Colonic mucosa (tissue), 4 donors: ENCODE measurements around the gene SHISA9. TPM values are rescaled to one million over a fixed set of nuclear protein-coding genes. Genes with fewer than 3 reads are reported as not detected.

Source experiments
- DNase-seq: peaks from one replicate; pipeline ENCODE4 v3.0.0-alpha.2; 2020
- H3K27ac ChIP-seq: fragments of 200-600 bp; one replicate; pipeline ENCODE4 v1.8.0; 2021
- H3K27me3 ChIP-seq: fragments of 200-600 bp; one replicate; pipeline ENCODE4 v1.8.0; 2021
- H3K36me3 ChIP-seq: fragments of 200-600 bp; one replicate; pipeline ENCODE4 v1.8.0; 2021
- H3K4me1 ChIP-seq: fragments of 200-600 bp; one replicate; pipeline ENCODE4 v1.8.0; 2021; ENCODE audit warnings: mild to moderate bottlenecking
- H3K4me3 ChIP-seq: fragments of 200-600 bp; one replicate; pipeline ENCODE4 v1.8.0; 2021
- H3K9ac ChIP-seq, 2 donors: one replicate each; pipeline ENCODE4 v1.7.0; 2013; ENCODE audit warnings: control low read depth in 2 of 2, low read depth in 2 of 2, low read length in 2 of 2
- H3K9me3 ChIP-seq: fragments of 200-600 bp; one replicate; pipeline ENCODE4 v1.8.0; 2021
- CTCF ChIP-seq: fragments of 200-600 bp; IDR thresholded peaks from one replicate; pipeline ENCODE4 v1.8.0; 2022; ENCODE audit warnings: antibody characterized with exemption, mild to moderate bottlenecking
- intact Hi-C: fragments of 100-400 bp; cut with DNase I; formaldehyde crosslinking; loops from one replicate; pipeline ENCODE4 v1.14.1; 2022
- total RNA-seq, 2 donors: library from RNA; stranded (reverse); fragmentation: NEBNext Ultra II Directional in 1 of 2; extraction: Animal tissue kit (Norgen Biotek cat#: 25700) in 1 of 2; gene quantifications; one replicate each; pipeline ENCODE4 v1.2.1, GENCODE V29; 2021
- donor health status: healthy.
- donor health status: DM: no; HTN: no; CAD: no.
- donor health status: DM: no; HTN: no; CAD: no.

Gene SHISA9
- total RNA-seq, 2 donors from 2014 or later: 0.74 to 1.3 TPM

GRCh38 chr16:13206606-13207005 is 305.2 kb downstream of the SHISA9 start:
- intact Hi-C loops: no loop called here
- no peak for TF ChIP-seq CTCF
- no peak overlapping the region for H3K9ac ChIP-seq
- no peaks in the 10 kb centered on the region for H3K27me3 ChIP-seq
- no peaks in the 10 kb centered on the region for H3K9me3 ChIP-seq
- no peak overlapping the region for H3K27ac ChIP-seq
- DNase-seq: no peak
- no peak overlapping the region for H3K4me3 ChIP-seq
- no peaks in the 10 kb centered on the region for H3K4me1 ChIP-seq
- H3K36me3 ChIP-seq: no peaks in the 10 kb centered on the region

- H3K27ac ChIP-seq: no peak overlapping the region
- H3K27me3 ChIP-seq: no peaks in the 10 kb centered on the region
- no peak for TF ChIP-seq CTCF
- no peak overlapping the region for H3K4me3 ChIP-seq
- intact Hi-C loops: no loop called here
- H3K36me3 ChIP-seq: no peaks in the 10 kb centered on the region
- no peak for DNase-seq
- no peaks in the 10 kb centered on the region for H3K9me3 ChIP-seq
- no peaks in the 10 kb centered on the region for H3K4me1 ChIP-seq
- H3K9ac ChIP-seq: no peak overlapping the region
These were observed 305.8 kb downstream of the SHISA9 start for GRCh38 chr16:13207151-13207550.

- Histone ChIP-seq H3K27me3 (no peaks in the 10 kb centered on the region), H3K9me3 (no peaks in the 10 kb centered on the region), H3K9ac (no peak overlapping the region), H3K27ac (no peak overlapping the region), H3K36me3 (no peaks in the 10 kb centered on the region), H3K4me3 (no peak overlapping the region), H3K4me1 (no peaks in the 10 kb centered on the region)
- intact Hi-C loops: no loop called here
- TF ChIP-seq CTCF: no peak
- no peak for DNase-seq
These were observed 322.3 kb downstream of the SHISA9 start for GRCh38 chr16:13223666-13224065.

GRCh38 chr16:13229039-13229438 is 327.6 kb downstream of the SHISA9 start:
- no peak for DNase-seq
- no peak overlapping the region for H3K27ac ChIP-seq
- H3K36me3 ChIP-seq: no peaks in the 10 kb centered on the region
- no peak overlapping the region for H3K9ac ChIP-seq
- no peaks in the 10 kb centered on the region for H3K9me3 ChIP-seq
- H3K27me3 ChIP-seq: no peaks in the 10 kb centered on the region
- intact Hi-C loops: no loop called here
- no peaks in the 10 kb centered on the region for H3K4me1 ChIP-seq
- no peak for TF ChIP-seq CTCF
- H3K4me3 ChIP-seq: no peak overlapping the region

- Histone ChIP-seq H3K27ac (no peak overlapping the region), H3K4me1 (no peaks in the 10 kb centered on the region), H3K4me3 (no peak overlapping the region), H3K9me3 (no peaks in the 10 kb centered on the region), H3K36me3 (no peaks in the 10 kb centered on the region), H3K9ac (no peak overlapping the region), H3K27me3 (no peaks in the 10 kb centered on the region)
- no peak for TF ChIP-seq CTCF
- no peak for DNase-seq
- intact Hi-C loops: no loop called here
These were observed 330.0 kb downstream of the SHISA9 start for GRCh38 chr16:13231365-13231764.

GRCh38 chr16:13234999-13235398 is 333.6 kb downstream of the SHISA9 start:
- no peak overlapping the region for H3K9ac ChIP-seq
- DNase-seq: no peak
- H3K27me3 ChIP-seq: no peaks in the 10 kb centered on the region
- no peaks in the 10 kb centered on the region for H3K36me3 ChIP-seq
- no peak for TF ChIP-seq CTCF
- intact Hi-C loops: no loop called here
- no peaks in the 10 kb centered on the region for H3K9me3 ChIP-seq
- no peak overlapping the region for H3K4me3 ChIP-seq
- no peak overlapping the region for H3K27ac ChIP-seq
- no peaks in the 10 kb centered on the region for H3K4me1 ChIP-seq
